HG03280 (cell line): ENCODE measurements around the gene AMPD3.
A peak's percentile ranks its signal among the peaks of the same experiment; 100 is the strongest.

Experiments used
- ATAC-seq: cut with Tn5 transposase; IDR thresholded peaks from one replicate; pipeline ENCODE4 v1.9.1; 2021; ENCODE audit warnings: mild to moderate bottlenecking, moderate library complexity; ENCODE audit not compliant: unreplicated experiment

Gene AMPD3

DNA sequence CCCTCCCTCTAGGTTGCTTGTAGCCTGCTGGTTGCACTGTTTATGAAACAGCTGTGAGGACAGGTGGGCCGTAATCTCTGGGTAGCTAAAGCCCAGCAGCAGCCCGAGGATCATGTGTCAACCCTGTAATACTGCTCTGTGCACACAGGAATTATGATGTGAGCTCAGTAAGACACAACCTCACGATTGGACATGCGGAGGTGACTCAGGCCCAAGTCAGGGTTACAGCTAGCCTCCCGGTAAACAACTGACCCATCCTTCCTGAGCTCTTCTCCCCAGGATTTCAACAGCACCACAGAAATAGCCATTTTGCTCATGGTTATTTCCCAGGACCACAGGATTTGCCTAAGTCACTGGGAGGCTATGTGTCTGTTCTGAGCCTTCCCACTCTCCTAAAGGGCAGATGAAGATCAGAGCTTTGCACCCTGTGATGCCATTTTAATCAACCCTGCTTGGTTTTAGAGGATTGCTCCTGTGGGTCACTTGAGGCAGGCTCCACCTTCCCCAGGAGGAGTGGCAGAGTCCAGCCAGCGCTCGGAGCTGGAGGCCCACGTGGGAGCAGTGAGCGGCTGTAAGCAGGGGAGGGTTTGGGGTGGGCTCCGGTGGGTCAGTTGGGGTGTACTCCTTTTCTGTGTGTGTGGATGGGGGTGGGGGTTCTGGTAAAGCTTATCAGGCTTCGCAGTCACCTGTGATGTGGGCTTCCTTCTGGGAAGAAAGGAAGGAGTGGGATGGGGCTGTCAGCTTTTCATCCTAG lies at the start of gene AMPD3:
Gene AMPD3, plus strand, starts transcription at position 387 of the 754 bp plus-strand sequence. CDS start 6,256 bp downstream, outside the sequence.
- ATAC-seq = peak; percentile 26

DNA sequence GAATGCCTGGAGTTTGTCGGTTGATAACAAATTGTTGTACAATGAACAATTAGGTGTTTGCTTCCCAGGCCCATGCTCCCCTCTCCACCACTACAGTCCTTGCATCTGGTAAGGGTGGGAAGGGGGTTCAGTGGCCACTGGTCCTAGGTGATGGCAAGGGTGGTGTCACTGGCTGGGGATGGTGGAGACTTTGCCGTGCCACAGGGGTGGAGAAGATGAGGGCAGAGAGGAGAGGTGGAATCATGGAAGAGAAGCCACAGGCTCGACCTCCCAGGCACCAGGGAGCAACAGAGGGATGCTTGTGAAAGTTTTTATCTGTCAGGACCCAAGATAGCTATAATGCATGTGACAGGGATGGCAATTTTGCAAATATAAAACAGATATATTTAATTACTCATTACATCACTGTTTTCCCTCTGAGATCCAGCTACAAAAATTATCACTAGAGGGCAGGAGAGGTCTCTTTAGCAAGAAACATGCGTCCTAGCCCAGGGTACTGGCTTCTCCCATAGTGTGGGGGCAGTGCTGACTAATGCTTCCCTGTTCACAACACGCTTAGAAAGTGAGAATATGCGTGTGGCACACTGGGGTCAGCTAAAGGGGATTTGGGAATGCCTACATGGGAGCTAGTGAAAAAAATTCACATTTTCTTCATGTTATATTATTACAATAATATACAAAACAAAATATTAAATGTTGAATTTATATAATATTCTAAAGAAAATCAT lies 49.0 kb upstream of the AMPD3 start:
- ATAC-seq = no peak

DNA sequence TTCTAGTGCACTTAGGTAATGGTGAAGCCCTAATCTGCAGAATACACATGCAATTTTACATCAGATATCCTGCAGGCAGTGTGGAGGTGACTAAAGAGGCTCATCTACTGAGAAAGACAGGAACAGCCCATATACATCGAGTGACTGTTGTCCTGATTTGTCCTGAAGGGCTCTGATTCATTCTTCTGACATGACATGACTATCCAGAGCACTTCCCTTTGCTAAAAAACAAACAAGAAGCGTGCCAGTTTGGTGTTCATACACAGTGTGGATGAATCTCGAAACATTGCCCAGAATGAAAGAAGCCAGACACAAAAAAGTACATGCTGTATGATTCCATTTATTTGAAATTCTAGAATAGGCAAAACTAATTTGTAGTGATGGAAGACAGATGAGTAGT lies 48.0 kb upstream of the AMPD3 start:
- no peak for ATAC-seq

DNA sequence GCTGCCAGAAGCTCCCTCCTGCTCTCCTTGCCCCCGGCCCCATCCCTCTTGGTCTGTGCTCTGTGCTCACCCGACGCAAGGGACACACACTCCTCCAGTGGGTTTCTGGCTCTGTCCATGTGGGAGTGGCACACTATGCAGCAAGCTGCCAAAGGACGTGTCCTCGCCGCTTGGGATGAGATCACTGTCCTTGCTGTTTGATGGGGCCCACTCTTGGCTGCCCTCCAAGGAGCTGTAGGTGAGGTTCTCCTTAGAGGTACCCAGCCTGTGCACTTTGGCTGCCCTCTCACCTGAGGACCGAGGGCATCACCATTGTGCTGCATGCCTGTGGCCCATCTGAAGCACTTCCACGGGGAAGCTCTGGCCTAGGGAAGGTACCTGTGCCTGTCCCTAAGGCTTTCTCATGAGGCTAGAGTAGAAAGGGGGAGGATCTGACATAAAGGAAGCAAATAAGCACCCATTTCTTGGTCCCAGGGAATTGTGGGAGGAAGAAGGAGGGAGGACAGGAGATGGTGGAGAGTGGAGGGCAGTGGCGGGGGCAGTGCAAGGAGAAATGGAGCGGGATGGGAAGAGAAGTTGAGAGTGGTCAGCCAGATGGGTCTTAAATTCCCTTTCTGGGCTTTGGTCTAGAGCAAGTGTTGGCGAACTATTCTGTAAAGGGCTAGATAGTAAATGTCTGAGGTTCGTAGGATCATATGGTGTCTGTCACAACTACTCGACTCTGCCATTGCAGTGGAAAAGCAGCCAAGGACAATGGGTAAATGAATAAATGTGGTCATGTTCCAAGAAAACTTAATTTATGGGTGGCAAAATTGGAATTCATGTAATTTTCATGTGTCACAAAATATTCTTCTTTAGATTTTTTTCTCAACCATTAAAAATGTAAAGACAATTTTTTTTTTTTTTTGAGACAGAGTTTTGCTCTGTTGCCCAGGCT lies 47.0 kb upstream of the AMPD3 start:
- ATAC-seq = no peak

GRCh38 chr11:10409207-10409661 lies 45.8 kb upstream of the AMPD3 start:
- no peak for ATAC-seq

DNA sequence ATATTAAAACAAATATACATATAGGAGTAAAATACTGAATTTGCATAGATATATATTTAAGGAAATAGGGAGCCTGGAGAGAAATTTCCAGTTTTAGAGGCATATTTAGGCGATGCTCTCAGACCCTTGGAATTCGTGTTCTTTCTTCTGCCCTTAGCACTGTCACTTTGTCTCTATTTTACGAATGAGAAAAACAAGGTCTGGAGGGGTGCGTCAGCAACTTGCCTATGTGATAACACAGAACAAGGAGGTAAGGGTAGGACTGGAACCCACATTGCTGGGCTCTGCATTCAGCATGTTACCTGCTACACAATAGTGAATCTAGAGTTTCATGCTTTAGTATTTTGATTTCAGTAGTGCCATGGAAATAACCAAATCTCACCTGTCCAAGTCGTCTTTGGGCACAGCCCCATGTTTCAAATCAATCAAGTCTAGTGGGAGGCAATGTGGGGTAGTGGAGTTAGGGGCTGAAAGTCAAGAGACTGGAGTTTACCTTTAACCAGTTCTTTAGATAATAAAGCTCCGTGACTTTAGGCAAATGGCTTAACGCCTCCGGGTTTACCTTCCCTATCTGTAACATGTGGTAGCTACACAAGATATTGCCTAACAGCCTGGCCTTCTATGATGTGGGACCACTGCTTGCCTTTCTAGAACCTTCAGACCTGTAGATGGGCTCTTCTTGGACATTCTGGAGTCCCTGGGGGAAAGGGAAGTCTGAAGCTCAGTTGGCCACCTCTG lies 44.8 kb upstream of the AMPD3 start:
- no peak for ATAC-seq

GRCh38 chr11:10410844-10411200 lies 44.2 kb upstream of the AMPD3 start:
- ATAC-seq = no peak

GRCh38 chr11:10412266-10412665 lies 42.8 kb upstream of the AMPD3 start:
- ATAC-seq = no peak

DNA sequence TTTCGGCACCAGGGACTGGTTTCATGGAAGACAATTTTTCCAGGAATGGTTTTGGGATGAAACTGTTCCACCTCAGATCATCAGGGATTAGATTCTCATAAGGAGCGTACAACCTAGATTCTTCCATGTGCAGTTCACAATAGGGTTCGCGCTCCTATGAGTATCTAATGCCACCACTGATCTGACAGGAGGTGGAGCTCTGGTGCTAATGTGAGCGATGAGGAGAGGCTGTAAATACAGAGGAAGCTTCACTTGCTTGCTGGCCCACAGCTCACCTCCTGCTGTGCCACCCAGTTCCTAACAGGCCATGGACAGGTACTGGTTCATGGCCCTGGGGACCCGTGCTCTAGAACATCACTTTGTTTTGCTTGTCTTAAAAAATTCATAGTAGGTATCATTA lies 41.8 kb upstream of the AMPD3 start:
- ATAC-seq = peak; percentile 68

- ATAC-seq = no peak
These were observed 40.9 kb upstream of the AMPD3 start for GRCh38 chr11:10414181-10414580.

GRCh38 chr11:10414659-10415058 lies 40.4 kb upstream of the AMPD3 start:
- ATAC-seq = no peak

- no peak for ATAC-seq
These were observed 39.2 kb upstream of the AMPD3 start for GRCh38 chr11:10415817-10416392.

DNA sequence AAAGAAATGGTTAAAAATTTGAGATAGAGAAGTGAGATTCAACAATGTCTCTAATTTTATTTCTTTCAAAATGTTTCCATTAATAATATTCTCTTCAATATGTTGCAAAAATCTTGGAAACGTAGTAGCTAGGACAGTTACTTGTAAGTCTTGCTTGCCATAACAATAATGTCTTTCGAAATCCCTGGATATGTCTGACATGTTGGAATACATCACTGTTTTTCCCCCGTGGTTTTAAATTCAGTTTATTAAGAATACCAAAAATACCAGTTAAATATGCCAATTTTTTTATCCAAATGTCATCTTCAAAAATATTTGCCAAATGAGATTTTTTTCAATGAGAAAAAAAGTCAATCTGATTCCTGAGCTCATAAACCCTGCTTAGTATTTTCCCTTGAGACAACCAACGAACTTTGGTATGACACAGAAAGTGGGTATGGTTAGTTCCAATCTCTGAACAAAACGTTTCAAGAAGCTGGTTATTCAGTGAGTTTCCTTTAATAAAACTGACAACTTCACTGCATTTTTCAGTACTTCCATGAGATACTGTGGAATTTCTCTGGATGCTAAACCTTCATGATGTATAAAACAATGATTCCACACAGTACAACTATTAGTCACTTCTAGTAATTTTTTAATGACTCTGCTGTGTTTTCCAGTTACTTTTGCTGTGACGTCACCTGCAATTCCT lies 36.7 kb upstream of the AMPD3 start:
- no peak for ATAC-seq

DNA sequence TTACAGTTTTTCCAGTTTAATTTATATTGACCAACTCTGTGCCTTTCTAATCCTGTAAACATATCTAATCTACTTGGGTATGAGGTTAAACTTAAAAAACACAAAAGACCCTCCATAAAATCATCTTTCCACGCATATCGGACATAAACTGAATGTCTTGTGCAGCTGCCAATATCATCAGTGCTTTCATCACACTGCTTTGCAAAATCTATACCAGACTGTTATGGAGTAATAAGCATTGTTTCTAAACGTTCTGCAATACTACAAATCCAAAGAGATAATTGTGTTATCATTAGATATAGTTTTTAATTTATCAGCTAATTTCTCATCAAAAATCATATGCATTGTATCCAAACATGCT lies 36.1 kb upstream of the AMPD3 start:
- ATAC-seq = no peak

GRCh38 chr11:10426475-10426874 lies 28.6 kb upstream of the AMPD3 start:
- no peak for ATAC-seq

DNA sequence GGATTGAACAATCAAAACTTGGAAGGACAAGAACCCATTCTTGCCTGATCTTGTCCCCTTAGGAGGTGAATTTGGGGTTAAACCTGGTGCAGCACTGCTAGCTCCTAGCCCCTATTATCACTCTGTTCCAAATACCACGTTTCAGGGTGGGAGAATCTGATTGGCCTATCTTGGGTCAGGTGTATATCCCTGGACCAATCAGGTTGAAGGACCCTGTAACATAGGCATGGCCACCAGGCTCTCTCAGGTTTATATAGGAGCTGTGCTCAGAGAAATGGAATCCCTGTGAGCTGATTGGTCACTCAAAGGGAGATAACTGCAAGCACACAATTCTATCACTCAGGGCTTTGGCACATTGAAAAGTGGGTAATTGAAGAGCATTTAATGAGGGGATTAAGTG lies 26.6 kb upstream of the AMPD3 start:
- no peak for ATAC-seq

GRCh38 chr11:10429526-10429925 lies 25.5 kb upstream of the AMPD3 start:
- no peak for ATAC-seq

DNA sequence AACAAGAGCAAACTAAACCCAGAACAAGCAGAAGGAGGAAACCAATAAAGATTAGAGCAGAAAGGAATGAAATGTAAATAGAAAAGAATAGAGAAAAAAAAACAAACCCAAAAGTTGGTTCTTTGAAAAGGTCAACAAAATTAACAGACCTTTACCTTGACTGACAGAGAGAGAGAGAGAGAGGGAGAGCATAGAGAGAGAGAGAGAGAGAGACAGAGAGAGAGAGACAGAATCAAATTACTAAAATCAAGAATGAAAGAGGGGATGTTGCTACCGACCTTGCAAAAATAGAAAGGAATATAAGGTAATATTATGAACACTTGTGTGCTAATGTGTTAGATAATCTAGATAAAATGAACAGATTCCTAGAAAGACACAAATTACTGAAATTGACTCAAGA lies 22.6 kb upstream of the AMPD3 start:
- no peak for ATAC-seq

DNA sequence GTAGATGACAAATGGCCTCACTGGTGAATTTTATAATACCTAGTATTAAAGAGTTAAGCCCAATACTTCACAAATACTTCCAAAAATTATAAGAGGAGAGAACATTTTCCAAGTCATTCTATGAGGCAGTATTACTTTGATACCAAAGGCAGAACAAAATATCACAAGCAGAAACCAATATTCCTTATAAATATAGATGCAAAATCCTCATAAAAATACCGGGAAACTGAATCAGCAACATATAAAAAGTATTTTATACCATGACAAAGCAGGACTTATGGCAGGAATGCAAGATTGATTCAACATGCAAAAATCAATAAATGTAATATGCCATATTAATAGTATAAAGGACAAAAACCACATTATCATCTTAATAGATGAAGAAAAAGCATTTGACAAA lies 22.1 kb upstream of the AMPD3 start:
- ATAC-seq = no peak

- ATAC-seq = no peak
These were observed 18.8 kb upstream of the AMPD3 start for GRCh38 chr11:10436224-10436623.
